D341Med (cell line): ENCODE data around the gene UXT.
"Not testable (repeated sequence)": the region's sequence is repeated elsewhere in the genome, so short reads cannot be mapped to it uniquely, and the experiment has no call there.

Experiments used
- DNase-seq: peaks from one replicate; pipeline ENCODE4 v3.0.0; 2012; ENCODE audit warnings: low spot score

UXT gene, protein sequence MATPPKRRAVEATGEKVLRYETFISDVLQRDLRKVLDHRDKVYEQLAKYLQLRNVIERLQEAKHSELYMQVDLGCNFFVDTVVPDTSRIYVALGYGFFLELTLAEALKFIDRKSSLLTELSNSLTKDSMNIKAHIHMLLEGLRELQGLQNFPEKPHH

DNA sequence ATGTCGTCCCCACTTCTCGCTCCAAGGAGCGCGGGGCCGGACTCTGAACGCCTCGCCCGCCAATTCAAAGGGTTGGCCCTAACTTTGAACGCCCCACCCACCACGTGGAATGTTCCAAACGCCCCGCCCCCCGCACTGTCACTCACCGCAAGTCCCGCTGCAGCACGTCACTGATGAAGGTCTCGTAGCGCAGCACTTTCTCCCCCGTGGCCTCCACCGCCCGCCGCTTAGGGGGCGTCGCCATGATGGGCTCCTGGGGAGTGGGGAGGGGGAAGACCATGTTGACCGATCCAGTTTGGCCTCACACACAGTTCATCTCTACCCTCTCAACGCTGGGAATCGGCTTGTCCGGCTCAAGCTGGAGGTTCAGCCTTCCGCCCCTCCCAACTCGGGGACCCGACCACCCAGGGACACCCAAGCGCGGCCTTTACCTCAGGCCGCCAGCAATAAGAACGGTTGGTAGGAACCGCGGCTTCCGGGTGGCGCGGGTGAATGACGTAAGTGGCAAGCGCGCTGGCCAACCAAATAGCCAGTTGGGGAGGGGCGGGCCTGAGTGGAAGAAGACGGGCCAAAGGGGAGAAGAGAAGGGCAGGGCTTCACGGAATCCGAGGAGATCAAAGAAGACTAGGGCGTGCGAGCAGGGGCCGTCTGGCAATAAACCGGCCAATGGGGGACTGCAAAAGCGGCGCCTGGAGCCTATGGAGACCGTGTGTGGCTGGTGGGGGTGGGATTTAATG is at the start of gene UXT:
TSS of gene UXT (minus strand) at position 497 of the 737 bp plus-strand sequence. CDS start at position 244, 253 bp downstream.
- peak; percentile 86 for DNase-seq

DNA sequence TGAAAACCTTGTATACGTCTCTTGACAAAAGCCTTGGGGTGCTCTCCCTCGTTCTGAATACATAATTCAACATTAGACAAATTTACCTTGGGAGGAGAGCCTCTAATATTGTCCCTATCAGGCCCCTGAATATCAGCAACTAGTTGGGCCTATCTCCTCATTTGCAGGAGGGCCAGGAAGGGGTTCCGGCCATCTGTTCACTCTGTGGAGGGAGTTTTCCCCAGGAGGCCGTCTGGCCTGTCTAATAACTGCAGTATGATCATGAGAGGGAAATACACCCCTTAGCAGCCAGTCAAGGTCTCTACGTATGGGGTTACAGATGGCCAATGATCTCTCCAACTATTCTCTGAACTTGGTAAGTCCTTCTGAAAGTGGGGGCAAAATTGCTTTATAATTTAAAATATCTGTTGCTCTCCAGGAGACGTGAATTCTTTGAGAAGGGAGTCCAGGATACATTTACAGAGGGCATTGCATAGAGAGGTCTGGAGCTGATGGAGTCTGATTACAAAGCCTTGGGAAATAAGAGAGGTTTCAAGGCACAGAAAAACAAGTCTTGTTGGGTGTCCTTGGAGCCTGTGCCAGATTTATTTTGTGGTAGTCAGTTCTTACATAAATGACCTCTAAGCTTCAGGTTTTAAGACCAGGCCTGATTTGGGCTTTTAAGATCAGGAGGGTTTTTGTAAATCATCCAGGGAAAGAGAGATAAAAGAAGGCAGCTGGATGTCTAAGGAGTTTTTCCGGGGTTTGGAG is 48.2 kb upstream of the UXT start:
- DNase-seq: peak; percentile 47

DNA sequence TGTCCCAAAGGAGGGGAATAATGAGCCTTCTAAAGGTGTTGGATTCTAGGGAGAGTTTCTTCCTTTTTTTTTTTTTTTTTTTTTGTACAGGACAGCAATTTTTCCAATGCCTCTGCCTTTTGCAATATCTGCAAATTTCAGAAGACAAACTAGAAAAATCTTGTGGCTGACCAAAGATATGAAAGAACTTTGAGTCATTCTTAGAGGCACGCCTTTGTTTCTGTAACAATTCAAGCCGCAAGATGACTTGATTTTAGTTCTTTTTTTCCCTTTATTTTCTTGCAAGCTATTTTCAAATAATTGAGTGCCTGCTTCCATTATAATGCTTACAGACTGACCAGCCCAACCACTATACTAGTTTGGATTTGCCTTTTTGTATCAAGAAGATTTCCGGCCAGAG is 47.6 kb upstream of the UXT start:
- DNase-seq: no peak

DNA sequence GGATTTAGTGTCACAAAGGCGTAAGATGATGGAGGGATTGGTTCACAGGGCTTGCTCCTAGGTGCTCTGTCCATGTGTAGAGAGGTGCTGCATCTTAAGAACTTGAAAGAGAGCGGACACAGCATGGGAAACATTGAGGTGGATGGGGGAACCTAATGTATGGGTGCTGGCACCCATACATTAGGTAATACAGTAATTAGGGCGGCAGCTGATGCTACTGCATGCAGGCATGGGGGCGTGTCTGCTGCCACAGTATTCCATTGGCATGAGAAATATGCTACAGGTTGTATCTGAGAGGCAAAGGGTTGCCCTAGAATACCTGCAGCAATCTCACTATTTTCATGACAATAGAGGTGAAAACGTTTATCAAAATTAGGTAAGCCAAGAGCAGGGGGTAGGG is 45.8 kb upstream of the UXT start:
- DNase-seq: no peak

DNA sequence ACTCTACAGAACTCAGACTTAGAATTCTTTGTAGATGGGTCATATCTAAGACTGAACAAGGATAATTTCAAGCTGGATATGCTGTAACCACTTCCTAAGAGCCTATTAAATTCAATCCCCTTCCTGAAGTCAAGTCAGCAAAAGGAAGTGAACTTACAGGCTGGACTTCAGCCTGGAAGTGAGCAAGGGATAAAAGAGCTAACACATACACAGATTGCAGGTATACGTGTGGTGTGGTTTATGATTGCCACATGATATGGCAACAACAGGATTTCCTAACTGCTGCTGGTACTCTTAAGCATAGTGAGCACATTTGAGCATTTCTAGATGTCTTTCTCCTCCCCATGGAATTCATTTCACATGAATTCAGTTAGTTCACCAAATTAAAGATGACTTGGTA is 38.2 kb upstream of the UXT start:
- no peak for DNase-seq

DNA sequence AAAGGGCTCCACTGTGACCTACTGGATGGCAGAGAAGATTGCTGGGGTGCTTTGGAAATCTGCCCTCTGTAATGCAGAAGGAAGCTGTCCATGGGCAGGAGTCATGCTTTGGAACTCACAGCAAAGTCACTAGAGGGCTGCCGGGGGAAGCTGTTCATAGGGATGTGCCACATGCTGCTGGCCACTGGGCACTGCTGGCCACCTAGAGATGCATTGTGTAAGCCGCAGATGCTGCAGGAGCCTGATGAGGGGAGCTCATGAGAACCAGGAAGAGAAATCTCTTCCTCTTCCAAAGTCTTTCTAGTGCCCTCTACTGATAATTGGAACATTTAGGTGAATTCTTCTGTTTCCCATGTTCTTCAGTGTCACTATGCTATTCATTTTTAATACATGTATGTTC is 31.2 kb upstream of the UXT start:
- DNase-seq: no peak

DNA sequence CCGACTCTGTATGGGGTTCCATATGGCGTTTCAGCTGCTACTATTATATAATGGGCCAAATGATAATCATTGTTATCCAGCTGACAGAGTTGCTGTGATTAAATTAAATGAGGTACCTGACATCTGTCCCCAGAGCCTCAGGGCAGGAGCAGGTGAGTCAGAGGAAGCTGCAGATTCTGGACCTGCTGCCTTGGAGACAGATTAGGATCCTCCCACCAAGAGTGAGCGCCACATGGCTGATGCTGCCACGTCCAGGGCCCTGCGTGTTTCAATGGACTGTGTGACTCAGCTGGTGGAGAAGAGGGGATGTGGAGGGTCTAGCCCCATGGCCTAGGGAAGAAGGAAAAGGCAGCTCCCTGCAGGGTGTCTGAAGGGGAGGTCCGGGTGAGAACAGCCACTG is 28.3 kb upstream of the UXT start:
- DNase-seq: no peak

DNA sequence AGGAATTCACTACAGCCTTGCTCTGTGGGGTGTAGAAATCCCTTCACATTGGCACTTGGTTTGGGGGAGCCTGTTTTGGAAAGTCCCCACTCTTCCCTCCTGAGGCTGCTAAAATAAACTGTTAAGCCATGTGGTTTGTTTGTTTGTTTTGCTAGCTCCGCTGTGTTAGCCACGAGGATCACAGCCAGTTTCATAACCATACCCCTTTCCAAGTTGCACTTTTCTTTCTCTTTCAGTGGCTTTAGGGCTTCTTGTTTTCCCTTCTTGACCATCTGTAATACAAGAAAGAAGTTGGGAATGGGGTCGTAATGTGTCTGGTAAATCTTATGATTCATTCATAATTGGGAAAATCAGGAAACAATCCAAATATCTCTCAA is 24.8 kb upstream of the UXT start:
- DNase-seq: no peak

DNA sequence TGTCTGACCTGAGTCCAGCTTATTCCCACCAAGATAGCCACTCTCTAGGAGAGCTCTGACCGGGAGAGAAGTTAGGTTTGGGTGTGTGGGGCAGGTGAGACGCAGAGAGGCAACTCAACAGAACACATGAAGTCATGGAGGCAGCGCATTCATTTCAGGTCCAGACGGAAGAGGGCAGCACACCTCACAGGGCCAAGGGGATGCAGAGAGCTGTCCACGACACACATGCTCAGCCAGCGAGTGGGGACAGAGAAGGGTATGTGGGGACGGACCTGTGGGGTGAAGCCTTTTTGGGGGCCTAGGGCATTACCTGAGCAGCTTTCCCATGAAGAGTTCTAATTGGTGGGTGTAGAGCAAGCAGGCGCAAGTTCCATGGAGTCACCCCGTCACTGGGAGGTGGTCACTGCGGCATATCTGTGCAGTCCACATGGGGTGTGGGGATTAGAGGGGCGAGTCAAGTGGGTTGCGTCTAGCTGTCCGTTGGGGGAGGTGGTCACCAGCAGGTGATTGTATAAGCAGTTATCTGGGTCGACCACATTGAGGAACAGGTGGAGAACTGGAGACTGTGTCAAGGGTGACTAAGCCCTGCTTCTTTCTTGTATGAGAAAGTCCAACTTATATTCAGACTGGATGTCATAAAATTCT is 24.3 kb upstream of the UXT start:
- no peak for DNase-seq

DNA sequence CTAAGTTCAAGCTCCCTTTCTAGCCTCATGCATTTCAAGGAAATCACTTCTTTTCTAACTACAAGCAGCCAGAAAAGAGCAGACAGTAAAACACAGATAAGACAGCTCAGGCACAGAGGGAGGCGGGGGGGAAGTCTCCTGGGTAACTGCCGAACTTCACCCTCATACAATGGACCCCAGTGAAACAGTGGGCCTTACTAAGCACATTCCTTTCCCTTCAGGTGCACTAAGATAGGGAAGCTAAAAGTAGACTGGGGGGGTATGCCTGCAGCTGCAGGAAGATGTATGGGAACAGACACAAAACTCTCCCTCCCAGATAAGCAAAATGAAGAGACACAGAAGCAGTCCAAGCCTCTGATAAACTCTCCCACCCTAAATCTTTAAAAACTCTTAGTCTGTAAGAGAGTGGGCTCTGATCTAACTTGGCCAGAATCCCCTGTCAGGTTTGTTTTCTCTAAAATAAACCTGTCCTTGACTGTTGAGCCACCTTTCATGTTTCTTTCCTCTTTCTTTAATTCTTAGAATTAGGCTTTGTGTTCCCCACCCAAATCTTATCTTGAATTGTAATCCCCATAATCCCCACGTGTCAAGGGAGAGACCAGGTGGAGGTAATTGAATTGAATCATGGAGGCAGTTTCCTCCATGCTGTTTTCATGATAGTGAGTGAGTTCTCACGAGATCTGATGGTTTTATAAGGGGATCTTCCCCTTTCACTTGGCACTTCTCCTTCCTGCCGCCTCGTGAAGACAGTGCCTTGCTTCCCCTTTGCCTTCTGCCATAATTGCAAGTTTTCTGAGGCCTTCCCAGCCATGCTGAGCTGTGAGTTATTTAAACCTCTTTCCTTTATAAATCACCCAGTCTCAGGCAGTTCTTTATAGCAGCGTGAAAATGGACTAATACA is 17.2 kb upstream of the UXT start:
- not testable (repeated sequence) for DNase-seq

DNA sequence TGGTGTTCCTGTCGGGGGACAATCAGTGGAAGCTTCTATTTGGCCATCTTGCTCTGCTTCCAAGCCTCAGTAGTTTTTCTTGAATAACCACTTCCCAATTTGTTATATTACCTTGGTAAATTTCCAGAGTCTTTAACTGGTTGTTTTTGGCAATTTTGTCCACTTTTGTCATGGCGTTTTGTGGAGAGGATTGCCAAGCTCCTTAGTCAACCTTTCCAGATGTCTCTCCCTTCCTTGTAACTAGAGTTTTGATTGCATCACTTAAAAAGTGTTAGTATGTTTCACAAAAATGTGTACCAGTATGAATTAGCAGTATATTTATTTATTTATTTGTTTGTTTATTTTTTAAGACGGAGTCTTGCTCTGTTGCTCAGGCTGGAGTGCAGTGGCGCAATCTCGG is 15.8 kb upstream of the UXT start:
- no peak for DNase-seq

DNA sequence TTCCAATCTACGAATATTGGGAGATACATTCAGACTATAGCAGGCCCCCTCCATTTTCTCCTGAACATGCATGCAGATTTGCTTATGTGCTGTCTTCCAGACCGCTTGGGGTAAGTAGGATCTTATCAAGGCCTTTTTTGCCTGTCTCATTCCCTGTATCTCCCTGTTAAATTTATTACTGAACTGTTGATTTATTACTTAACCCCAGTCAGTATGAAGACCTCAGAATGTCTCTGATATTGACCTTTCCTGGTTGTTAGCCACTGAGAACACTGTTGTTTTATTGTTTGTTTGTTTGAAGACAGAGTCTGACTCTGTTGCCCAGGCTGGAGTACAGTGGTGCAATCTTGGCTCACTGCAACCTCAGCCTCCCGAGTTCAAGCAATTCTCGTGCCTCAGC is 6.8 kb upstream of the UXT start:
- not testable (repeated sequence) for DNase-seq

DNA sequence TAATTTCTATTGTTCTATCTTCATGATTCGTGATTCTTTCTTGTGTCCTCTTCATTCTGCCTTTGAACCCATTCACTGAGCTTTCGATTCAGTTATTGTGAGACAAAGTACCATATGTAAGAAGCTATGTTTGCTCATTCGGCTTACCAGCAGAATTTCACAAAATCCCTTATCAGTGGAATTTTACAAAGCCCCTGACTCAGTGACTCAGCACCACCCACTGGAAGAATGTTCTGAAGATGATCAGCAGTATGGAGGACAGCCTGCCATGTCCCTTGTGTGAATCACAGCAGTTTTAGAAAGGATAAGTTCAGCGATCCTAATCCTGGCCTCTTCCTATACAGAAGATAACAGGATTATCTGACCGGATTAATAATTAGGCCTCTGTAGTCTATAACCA is 5.8 kb upstream of the UXT start:
- no peak for DNase-seq

DNA sequence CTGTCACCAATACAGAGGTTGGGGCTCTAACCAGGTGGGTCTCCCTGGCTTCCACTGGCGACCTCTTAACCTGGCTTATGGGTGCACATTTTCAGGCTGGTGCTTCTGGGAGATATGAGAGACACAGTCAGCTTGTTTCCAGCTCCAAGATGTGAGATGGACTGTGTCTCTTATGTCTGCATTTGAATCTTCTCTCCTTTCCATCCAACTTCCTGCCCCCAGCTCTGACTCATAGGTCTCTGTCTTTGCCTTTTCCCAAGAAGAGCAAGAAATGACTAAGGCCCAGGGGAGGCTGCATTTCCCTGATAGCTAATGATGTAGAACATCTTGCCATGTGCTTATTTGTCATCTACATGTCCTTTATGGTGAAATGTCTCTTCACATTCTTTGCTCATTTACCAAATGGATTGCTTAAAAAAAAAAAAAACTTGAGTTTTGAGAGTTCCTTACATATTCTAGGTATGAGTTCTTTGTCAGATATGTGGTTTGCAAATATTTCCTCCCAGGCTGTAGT is 3.2 kb upstream of the UXT start:
- DNase-seq: no peak

DNA sequence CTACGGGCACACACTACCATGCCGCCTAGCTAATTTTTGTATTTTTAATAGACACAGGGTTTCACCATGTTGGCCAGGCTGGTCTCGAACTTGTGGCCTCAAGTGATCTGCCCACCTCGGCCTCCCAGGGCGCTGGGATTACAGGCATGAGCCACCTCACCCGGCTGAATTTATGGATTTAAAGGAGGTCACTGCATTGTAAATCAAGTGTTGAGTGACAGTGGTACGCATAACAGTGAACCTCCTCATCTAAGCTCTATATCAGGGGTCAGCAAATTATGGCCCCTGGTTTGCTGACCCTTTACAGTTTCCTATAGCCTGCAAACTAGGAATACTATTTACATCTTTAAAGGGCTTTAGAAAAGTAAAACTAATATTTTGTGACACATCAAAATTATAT is 2.6 kb upstream of the UXT start:
- no peak for DNase-seq

DNA sequence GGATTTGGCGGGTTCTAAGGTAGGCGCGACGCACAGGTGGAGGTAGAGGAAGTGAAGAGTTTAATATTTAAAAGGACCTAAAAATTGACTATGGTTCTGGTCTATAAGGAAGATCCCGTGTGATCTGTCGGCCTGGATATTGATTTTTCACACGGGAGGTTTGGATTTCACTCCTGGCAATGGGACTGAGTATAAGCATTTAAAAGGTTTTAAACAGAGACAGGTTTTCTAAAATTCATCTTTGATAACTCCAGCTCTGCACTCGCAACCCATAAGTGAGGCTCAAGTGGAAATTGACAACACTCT is 394 bp upstream of the UXT start:
- no peak for DNase-seq

DNA sequence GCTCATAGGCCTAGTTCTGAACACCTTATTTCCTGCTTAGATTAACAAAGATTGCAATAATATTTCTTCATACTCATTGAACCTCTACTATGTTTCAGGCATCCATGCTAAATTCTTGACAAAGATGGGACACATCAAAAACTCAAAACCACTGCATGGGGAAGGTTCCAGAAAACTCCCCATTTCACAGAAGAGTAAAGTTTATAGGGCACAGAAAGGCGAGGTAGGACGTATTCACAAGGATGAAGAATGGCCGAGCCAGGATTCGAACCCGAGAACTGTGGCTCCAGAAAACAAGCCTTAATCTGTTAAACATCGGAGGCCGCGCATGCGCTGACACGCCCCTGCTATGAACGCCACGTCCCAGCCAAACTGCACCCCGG is 688 bp downstream of the UXT start:
- DNase-seq: no peak

DNA sequence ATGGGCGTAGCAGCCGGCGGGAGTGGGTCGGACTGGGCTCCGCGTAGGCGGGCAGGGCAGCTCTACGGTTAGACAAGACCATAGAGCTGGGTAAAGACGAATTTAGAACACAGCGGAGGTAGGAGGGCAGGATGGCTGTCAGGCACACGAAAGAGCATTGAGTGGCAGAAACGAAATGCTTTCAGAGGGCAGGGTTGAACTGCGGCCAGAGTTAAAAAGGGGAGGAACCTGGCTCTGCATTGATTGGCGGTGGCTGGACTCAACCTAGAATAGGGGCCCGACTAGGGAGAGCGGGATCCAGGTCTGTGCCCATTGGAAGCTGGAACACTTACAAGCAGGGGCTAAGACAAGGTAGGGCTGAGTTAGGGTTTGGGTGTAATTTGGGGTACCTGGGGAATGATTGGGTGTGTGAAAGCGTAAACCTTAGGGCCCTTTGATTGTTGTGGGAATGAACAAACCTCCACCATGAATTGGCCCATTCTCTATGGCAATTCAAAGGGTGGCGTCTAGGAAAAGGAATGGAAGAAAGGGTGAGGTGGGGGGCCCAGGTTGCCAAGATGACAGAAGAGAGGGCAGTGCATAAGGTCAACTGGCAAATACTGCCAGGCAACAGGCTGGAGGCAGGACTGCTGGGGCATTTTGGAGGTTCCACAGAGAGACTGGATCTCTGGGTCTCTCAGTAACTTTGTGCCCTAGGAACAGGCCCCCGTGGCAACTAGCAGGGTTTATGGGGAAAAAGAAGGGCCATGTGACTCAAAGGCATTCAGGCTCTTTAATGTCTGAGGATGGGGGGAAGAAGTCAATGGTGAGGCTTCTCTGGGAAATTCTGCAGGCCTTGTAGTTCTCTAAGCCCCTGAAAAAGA is 7.7 kb downstream of the UXT start:
- DNase-seq: no peak

DNA sequence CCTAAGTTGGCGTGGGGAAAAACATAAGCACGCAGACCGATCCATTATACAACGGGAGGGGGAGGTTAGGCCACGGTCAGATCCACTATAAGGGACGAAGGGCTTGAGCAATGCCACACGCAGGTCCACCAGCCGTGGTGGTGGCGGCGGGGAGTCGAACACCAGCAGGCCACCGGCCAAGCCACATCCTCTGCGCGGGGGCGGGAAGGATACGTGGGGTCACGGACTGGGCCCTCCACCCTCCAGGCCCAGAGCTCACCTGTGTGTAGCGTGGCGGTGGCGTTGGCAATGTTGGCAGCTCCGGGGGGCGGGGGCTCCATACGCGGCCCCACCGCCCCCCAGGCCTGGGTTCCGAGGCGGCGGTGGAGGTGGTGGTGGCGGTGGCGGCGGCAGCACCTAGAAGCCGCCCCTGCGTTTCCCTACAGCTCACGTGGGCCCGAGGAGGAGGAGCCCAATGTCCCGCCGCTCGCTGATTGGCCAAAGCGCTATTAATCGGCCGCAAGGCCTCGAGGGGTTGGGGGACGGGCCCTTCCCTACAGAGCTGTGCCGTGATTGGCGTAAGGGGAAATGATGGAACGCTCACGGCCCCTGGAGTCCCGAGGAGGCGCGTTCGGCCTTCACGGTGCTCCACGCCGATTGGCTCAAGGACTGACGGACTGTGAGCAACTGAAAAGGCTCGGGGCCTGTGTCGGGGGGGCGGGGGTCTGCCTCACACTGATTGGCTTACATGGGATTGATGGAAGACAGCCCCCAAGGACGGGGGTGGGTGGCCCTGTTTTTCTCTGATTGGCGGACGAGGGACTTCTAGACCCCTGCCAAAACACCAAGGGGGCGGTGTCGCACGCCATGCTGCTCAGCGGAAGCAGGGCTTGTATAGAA is 8.6 kb downstream of the UXT start, which contains the start of gene ELK1:
TSS of gene ELK1 (minus strand) at position 400 of the 879 bp plus-strand sequence. CDS start 9,122 bp downstream, outside the sequence.
- DNase-seq: peak; percentile 89

DNA sequence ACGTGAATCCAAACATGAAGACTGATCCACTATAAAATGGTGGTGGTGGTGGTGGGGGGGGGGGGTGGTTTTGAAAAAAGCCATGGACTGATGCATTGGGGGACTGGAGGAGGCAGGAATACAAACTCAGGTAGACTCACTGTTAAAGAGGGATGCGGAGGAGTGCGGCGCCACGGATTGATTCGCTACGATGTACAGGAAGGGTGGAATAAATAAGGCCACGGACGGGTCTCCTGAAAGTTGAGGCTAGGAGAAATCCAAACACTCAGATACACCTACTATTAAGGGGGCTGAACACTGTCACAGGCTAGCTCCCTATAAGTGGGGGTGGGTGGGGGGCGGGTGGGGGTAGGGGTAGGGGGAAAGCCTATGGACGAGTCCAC is 9.2 kb downstream of the UXT start:
- no peak for DNase-seq
